GM23248 (cell line): ENCODE measurements around the gene SLC8B1. TPM values are rescaled to one million over a fixed set of nuclear protein-coding genes. Genes with fewer than 3 reads are reported as not detected.

Experiments
- DNase-seq: peaks from one replicate; pipeline ENCODE4 v3.0.0-alpha.2; 2015
- H2AFZ ChIP-seq: fragments of 200-600 bp; sonication (generic); 2 replicates; pipeline ENCODE4 v1.6.1; 2016; ENCODE audit warnings: antibody characterized with exemption
- H3F3A ChIP-seq: fragments of 200-600 bp; sonication (generic); 2 replicates; pipeline ENCODE4 v1.6.1; 2016; ENCODE audit warnings: mild to moderate bottlenecking, antibody characterized with exemption, mixed run types; ENCODE audit not compliant: insufficient read depth
- H3K27ac ChIP-seq: fragments of 200-600 bp; sonication (generic); 2 replicates; pipeline ENCODE4 v1.5.1; 2016; ENCODE audit warnings: mild to moderate bottlenecking
- H3K27me3 ChIP-seq: fragments of 200-600 bp; sonication (generic); replicated peaks from 2 replicates; pipeline ENCODE4 v1.6.1; 2016; ENCODE audit warnings: mild to moderate bottlenecking; ENCODE audit not compliant: insufficient read depth
- H3K36me3 ChIP-seq: fragments of 200-600 bp; sonication (generic); 2 replicates; pipeline ENCODE4 v1.6.1; 2016; ENCODE audit warnings: low read depth, mild to moderate bottlenecking
- H3K4me1 ChIP-seq: fragments of 200-600 bp; sonication (generic); 2 replicates; pipeline ENCODE4 v1.6.1; 2016; ENCODE audit warnings: mild to moderate bottlenecking; ENCODE audit not compliant: insufficient read depth
- H3K4me2 ChIP-seq: fragments of 200-600 bp; sonication (generic); one replicate; pipeline ENCODE4 v1.6.1; 2016; ENCODE audit warnings: mild to moderate bottlenecking; ENCODE audit not compliant: unreplicated experiment
- H3K4me3 ChIP-seq: fragments of 200-600 bp; sonication (generic); 2 replicates; pipeline ENCODE4 v1.5.1; 2016; ENCODE audit warnings: mild to moderate bottlenecking
- H3K79me2 ChIP-seq: fragments of 200-600 bp; sonication (generic); 2 replicates; pipeline ENCODE4 v1.6.1; 2016; ENCODE audit warnings: mild to moderate bottlenecking; ENCODE audit not compliant: insufficient read depth
- H3K9ac ChIP-seq: fragments of 200-600 bp; sonication (generic); 2 replicates; pipeline ENCODE4 v1.6.1; 2016; ENCODE audit warnings: mild to moderate bottlenecking
- H3K9me2 ChIP-seq: fragments of 200-600 bp; sonication (generic); 2 replicates; pipeline ENCODE4 v1.6.1; 2016; ENCODE audit warnings: mixed run types, mild to moderate bottlenecking, moderate library complexity; ENCODE audit not compliant: insufficient read depth
- H3K9me3 ChIP-seq: fragments of 200-600 bp; sonication (generic); one replicate; pipeline ENCODE4 v1.6.1; 2017; ENCODE audit warnings: low read depth
- H4K20me1 ChIP-seq: fragments of 200-600 bp; sonication (generic); 2 replicates; pipeline ENCODE4 v1.6.0; 2016; ENCODE audit not compliant: insufficient read depth
- EZH2 ChIP-seq: fragments of 200-600 bp; sonication (generic); IDR thresholded peaks from 2 replicates; pipeline ENCODE4 v1.6.1; 2018; ENCODE audit warnings: antibody characterized with exemption, mild to moderate bottlenecking; ENCODE audit not compliant: insufficient read depth, poor library complexity, severe bottlenecking
- EZH2phosphoT487 ChIP-seq: fragments of 200-600 bp; sonication (generic); IDR thresholded peaks from 2 replicates; pipeline ENCODE4 v1.6.1; 2018; ENCODE audit warnings: antibody characterized with exemption, moderate library complexity, mild to moderate bottlenecking, low read depth; ENCODE audit not compliant: insufficient read depth
- WGBS, 2 experiments: methylation state at CpG; one replicate each; pipeline ENCODE4 v1.1.6; 2015 to 2017; ENCODE audit warnings: low lambda C conversion rate in 2 of 2, low coverage in 1 of 2; ENCODE audit errors: missing lambda C conversion rate in 2 of 2; 5-methylcytosine and 5-hydroxymethylcytosine counted together
- in situ Hi-C: fragments of 300-500 bp; cut with MboI; formaldehyde crosslinking; loops from 2 replicates; pipeline ENCODE4 v1.15.0; 2020
- polyA plus RNA-seq: library from polyadenylated mRNA; unstranded; fragments of >200 nt; fragmentation: Nextera tagmentation; extraction: Ambion mirVana; gene quantifications from 2 replicates; pipeline ENCODE4 v1.2.1, GENCODE V29; 2016
- total RNA-seq: library from RNA; depleted of rRNA; stranded (reverse); fragments of >200 nt; shearing (Covaris generic); gene quantifications from 2 replicates; pipeline ENCODE4 v1.2.3, GENCODE V29; 2014

SLC8B1 gene
- total and polyA plus RNA-seq, 2 experiments from 2014 or later: 6.6 to 9.0 TPM

- no peaks in the 10 kb centered on the region for H3K36me3 ChIP-seq
- H3K27ac ChIP-seq: no peak overlapping the region
- in situ Hi-C loops: no loop called here
- H3F3A ChIP-seq: no peaks in the 10 kb centered on the region
- H4K20me1 ChIP-seq: no peaks in the 10 kb centered on the region
- no peak for DNase-seq
- TF ChIP-seq EZH2phosphoT487 (no peak), EZH2 (no peak)
- no peaks in the 10 kb centered on the region for H3K9me2 ChIP-seq
- H3K4me2 ChIP-seq: no peak overlapping the region
- no peaks in the 10 kb centered on the region for H3K79me2 ChIP-seq
- no peaks in the 10 kb centered on the region for H3K4me1 ChIP-seq
- H3K9me3 ChIP-seq: no peaks in the 10 kb centered on the region
- no peaks in the 10 kb centered on the region for H3K27me3 ChIP-seq
- H3K4me3 ChIP-seq: no peak overlapping the region
- H2AFZ ChIP-seq: no peak overlapping the region
- H3K9ac ChIP-seq: no peak overlapping the region
- WGBS, 2 experiments: 86 to 92% methylated on average over 7 of the region's 7 CpGs
Observed at GRCh38 chr12:113370923-113371682, 36.2 kb upstream of the SLC8B1 start.

GRCh38 chr12:113369391-113369985 lies 34.6 kb upstream of the SLC8B1 start:
- Histone ChIP-seq H3K4me1 (no peaks in the 10 kb centered on the region), H3K4me3 (no peak overlapping the region), H3K36me3 (no peaks in the 10 kb centered on the region), H3K9me3 (no peaks in the 10 kb centered on the region), H3K9me2 (no peaks in the 10 kb centered on the region), H3K9ac (no peak overlapping the region), H4K20me1 (no peaks in the 10 kb centered on the region), H3K4me2 (no peak overlapping the region), H3K79me2 (0 out of 2 replicates have a peak, but pooled peaks cover 7% of the 10 kb centered on the region), H3K27ac (no peak overlapping the region), H3K27me3 (no peaks in the 10 kb centered on the region), H2AFZ (no peak overlapping the region), H3F3A (no peaks in the 10 kb centered on the region)
- no peak for TF ChIP-seq EZH2phosphoT487
- TF ChIP-seq EZH2: no peak
- no peak for DNase-seq
- 80 to 83% methylated on average over 5 to 6 of the region's 6 CpGs for WGBS, 2 experiments
- in situ Hi-C loops: no loop called here

GRCh38 chr12:113368331-113368730 lies 33.4 kb upstream of the SLC8B1 start:
- in situ Hi-C loops: no loop called here
- no peak overlapping the region for H2AFZ ChIP-seq
- H3K36me3 ChIP-seq: no peaks in the 10 kb centered on the region
- no peak overlapping the region for H3K9ac ChIP-seq
- no peak for DNase-seq
- no peaks in the 10 kb centered on the region for H3K4me1 ChIP-seq
- no peaks in the 10 kb centered on the region for H3K9me2 ChIP-seq
- H4K20me1 ChIP-seq: no peaks in the 10 kb centered on the region
- H3K9me3 ChIP-seq: no peaks in the 10 kb centered on the region
- no peaks in the 10 kb centered on the region for H3K27me3 ChIP-seq
- no peak overlapping the region for H3K4me3 ChIP-seq
- TF ChIP-seq EZH2phosphoT487: no peak
- no peak for TF ChIP-seq EZH2
- no peak overlapping the region for H3K4me2 ChIP-seq
- 0 out of 2 replicates have a peak, but pooled peaks cover 7% of the 10 kb centered on the region for H3K79me2 ChIP-seq
- H3F3A ChIP-seq: no peaks in the 10 kb centered on the region
- WGBS, 2 experiments: 86 to 87% methylated on average over 4 of the region's 4 CpGs
- H3K27ac ChIP-seq: no peak overlapping the region

GRCh38 chr12:113366827-113367226 lies 31.9 kb upstream of the SLC8B1 start:
- Histone ChIP-seq H3K9me3 (no peaks in the 10 kb centered on the region), H3K9me2 (no peaks in the 10 kb centered on the region), H3K27me3 (no peaks in the 10 kb centered on the region), H3F3A (no peaks in the 10 kb centered on the region), H4K20me1 (no peaks in the 10 kb centered on the region), H3K36me3 (no peaks in the 10 kb centered on the region), H3K4me3 (no peak overlapping the region), H2AFZ (no peak overlapping the region), H3K9ac (no peak overlapping the region), H3K79me2 (0 out of 2 replicates have a peak, but pooled peaks cover 7% of the 10 kb centered on the region), H3K4me1 (0 out of 2 replicates have a peak, but pooled peaks cover 2% of the 10 kb centered on the region), H3K4me2 (no peak overlapping the region), H3K27ac (no peak overlapping the region)
- in situ Hi-C loops: no loop called here
- TF ChIP-seq EZH2 (no peak), EZH2phosphoT487 (no peak)
- no peak for DNase-seq
- 49 to 53% methylated on average over 4 of the region's 4 CpGs for WGBS, 2 experiments
